ENCODE data around the gene SLC9A3.

The SLC9A3 gene

DNA sequence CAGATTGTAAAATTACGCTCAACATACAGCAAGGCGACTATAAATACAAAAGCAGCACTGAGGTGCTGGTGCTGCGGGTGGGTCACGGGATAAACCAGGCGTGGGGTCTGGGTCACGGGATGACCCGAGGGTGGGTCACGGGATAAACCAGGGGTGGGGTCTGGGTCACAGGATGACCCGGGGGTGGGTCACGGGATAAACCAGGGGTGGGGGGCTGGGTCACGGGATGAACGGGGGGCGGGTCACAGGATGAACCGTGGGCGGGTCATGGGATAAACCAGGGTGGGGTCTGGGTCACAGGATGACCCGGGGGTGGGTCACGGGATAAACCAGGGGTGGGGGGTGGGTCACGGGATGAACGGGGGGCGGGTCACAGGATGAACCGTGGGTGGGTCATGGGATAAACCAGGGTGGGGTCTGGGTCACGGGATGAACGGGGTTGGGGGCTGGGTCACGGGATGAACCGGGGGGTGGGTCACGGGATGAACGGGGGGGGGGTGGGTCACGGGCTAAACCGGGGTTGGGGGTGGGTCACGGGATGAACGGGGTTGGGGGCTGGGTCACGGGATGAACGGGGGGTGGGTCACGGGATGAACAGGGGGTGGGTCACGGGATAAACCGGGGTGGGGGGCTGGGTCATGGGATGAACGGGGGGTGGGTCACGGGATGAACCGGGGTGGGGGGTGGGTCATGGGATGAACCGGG lies 30.2 kb upstream of the SLC9A3 start:
- DNase-seq: no peak

DNA sequence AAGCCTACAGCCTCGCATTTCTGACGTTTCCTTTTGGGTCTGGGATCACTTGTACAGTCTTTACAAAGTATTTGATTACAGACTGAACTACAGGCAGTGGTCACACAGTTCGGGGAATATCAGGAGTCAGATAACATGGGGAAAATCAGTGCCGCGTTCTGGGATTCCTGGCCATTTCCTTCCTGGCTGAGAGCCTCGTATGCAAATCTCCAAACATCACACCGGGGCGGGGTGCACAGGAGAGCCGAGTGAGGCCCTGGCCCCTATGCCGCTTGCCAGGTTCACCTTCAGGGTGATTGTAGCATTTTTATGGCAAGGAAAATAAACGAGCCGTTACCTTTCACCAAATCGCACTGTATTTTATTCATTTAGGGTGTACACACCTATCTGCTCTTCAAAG lies 29.6 kb upstream of the SLC9A3 start:
- no peak for DNase-seq

DNA sequence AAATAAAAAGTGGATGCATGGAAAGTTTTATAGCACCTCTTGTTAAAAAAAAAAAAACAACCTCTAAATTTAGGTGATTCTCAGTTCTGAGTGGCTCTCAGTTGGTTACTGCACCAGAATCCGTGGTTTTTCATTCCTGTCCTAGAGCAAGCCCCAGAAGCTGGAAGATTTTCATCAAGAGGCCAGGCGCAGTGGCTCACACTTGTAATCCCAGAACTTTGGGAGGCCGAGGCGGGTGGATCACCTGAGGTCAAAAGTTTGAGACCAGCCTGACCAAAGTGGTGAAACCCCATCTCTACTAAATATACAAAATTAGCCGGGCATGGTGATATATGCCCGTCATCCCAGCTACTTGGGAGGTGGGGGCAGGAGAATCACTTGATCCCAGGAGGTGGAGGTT lies 27.2 kb upstream of the SLC9A3 start:
- DNase-seq: no peak

DNA sequence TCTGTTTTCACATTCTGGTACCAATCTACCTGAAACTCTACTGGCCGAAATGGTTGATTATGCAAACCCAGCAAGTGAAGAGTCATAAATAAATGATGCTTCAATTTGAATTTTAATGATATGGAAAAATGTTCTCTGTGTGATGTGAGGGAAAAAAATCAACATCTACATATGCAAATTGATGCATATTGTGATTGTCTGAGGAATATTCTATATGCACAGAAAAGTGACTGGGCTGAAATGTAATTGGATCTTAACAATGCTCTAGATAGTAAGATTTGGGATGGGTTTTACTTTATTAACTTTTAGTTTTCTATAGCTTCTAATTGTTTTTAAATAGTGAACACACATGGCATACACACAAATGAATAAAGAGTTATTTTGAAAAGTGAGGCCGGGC lies 25.0 kb upstream of the SLC9A3 start:
- no peak for DNase-seq

DNA sequence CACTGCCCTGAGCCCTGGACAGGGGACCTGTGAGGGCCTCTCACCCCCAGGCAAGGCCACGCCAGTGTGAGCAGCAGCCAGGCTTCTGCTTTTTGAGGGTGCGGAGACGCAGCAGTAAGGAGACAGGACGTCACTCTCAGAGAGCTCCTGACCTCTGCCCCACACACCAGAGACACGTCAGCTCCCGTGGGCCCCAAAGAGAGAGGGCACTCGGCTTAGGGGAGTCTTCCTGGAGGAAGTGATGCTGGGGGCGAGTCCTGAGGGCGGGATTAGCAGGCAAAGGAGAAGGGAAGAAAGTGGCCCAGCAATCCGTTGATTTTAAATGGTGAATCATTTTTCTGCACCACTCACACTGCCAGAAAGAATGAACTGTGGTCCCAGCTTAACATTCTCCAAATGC lies 24.0 kb upstream of the SLC9A3 start:
- no peak for DNase-seq

DNA sequence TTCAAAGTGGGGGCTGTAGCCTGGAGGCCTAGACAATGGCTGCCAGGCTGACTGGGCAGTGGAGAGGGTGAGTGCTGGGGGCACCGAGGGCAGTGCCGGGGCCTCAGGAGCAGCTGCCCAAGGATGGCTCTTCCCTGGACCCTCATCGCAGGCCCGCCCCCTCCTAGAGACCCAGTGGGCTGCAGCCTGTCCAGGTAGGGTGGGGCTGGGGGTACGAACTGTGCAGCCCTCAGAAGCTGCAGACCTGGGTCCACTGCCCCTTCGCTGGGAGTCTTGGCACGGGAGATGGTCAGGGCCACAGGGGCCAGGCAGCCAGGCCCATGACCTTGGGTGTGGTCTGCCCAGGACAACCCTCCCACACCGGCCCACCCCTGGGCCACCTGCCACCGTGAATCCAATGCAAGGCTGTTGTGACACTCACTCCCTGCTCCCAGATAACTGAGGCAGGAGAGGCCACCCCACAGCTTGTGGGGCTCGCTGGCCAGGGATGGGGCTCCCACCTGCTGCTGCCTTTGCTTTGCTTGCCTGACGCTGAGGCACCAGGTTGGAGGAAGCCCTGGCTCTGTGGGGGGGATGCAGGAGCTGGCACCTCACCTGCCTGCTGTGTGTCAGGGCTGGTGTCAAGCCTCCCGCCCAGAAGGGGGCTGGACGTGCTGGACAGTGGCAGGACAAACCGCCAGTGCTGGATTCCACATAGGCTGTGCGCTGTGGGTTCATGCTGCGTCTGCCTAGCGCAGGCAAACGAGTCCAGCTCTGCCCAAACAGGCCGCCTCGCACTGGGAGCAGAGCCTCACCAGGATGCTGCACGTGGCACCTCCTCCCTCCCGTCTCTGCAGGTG lies 23.1 kb upstream of the SLC9A3 start:
- DNase-seq: no peak

DNA sequence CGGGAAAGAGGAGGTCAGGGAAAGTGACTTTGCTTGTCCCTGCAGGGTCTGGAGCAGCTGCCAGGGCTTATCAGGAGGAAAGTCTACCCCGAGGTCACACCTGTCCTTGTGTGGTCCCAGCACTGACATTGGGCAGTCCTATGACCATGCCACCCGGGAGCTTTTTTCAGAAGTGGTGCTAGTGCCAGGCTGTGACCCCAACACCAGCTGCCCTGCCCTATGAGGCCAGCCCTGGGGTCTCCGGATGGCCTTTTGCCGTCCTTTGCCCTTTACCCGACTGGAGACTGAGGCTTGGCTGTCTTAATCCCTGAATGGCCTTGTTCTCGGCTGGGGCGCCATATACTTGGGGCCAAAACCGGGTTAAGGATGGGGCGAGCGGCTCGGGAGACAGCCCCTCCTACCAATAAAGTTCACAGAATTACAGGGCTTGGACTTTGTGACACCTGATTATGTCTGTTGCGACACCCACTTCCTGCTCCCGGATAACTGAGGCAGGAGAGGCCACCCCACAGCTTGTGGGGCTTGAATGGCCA lies 22.2 kb upstream of the SLC9A3 start:
- DNase-seq: no peak

DNA sequence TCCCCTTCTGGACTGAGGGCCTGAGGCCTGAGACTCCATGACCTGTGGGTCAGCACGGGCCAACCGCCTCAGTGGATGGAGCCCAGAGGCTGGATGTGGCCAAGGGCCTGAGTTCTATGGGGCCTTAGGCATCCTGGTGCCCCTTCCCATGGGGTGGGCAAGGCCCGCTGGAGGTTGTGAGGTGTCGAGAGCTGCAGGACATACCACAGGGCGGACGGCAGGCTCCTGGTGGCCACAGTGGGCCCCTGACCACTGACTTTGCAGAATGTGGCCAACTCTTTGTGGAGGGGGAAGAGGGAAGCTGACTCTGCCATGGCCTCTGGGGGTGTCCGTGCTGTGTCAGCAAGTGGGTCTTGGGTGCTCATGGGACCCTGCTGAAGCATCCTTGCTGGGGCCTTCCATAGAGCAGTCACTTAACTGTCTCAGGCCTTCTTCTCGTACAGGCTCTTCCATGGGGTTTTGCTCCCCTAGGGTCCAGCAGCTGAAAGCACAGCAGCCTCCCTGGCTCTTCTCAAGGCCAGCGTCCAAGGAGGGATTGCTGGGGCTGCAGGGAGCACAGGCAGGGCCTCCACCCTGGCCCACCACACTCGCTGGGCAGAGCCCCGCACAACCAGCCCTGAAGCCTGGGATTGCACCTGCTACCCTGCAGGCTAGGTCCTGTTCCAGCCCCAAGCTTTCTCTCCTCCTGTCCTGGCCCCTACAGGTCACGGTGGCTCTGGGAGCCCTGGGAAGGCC lies 21.6 kb upstream of the SLC9A3 start:
- no peak for DNase-seq

DNA sequence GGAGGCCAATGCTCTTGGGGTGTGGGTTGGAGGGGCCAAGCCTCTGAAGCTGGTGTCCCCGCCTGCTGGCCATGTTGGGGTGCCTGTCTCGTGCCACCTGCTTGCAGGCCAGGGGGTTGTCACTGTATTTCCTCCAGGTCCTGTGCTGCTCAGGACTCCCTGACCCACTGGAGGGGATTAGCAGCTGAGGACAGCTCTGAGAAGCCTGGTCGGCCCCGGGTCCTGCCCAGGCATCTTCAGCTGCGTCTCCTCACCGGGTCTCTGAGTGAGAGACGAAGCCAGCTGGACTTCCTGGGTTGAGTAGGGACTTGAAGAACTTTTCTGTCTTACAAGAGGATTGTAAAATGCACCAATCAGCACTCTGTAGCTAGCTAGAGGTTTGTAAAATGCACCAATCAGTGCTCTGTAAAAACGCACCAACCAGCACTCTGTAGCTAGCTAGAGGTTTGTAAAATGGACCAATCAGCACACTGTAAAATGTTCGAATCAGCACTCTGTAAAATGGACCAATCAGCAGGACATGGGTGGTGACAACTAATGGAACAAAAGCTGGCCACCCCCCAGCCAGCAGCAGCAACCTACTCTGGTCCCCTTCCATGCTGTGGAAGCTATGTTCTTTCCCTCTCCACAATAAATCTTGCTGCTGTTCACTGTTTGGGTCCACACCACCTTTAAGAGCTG lies 20.6 kb upstream of the SLC9A3 start:
- no peak for DNase-seq

DNA sequence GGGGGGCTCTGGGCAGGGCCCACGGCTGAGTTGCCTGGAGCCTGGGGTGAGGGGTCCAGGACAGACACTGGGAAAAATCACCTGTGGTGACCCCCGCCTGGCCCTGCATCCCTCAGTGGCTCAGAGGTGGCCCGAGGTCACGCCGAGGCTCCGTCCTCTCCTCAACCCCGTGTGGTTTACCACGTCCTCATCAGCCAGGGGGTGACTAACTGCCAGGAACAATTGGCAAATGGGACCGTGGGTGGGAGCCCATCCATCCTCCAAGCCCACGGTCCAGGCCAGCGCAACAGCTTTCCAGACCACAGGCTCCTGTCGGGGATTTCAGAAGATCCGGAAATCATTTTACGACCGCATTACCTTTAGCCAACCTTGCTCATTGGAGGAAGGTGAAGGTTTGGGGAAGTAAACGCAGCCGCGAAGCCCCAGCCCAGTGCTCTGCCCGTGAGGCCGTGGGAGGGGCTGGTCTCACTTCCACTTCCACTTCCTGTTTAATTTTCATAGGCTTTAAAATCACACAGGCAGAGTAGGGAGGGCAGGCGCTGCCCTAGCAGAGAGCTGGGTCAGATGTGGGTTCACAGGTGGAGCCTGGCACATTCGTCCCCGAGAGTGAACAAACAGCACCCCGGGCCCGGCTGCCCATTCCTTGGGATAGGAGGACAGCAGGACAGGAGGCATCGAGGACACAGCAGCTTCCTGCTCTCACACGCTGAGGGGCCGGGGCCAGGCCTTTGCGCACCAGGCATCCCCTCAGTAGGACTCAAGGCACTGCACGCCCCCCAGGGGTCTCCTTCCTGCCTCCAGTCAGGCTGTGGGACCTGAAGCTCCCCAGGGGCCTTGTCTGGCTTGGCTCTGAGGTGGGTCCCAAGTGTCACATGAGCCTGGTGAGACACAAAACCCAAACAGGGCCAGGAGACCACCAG lies 19.8 kb upstream of the SLC9A3 start:
- no peak for DNase-seq

DNA sequence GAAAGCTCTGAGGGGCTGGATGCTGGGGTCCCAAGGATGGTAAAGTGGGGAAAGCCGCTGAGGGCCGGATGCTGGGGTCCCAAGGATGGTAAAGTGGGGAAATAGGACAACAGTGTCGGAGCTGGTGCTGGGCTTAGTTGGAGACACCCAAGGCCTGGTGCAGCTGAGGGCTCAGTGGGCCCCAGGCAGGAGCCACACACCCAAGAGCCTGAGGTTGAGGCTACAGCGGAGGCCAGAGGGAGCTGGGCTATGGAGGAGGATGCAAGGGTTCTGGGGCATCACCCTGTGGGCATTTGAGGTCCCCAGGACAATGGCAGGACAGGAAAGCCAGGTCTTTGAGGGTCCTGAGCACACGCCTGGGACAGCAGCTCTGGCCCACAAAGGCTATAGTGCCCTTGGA lies 19.1 kb upstream of the SLC9A3 start:
- no peak for DNase-seq

DNA sequence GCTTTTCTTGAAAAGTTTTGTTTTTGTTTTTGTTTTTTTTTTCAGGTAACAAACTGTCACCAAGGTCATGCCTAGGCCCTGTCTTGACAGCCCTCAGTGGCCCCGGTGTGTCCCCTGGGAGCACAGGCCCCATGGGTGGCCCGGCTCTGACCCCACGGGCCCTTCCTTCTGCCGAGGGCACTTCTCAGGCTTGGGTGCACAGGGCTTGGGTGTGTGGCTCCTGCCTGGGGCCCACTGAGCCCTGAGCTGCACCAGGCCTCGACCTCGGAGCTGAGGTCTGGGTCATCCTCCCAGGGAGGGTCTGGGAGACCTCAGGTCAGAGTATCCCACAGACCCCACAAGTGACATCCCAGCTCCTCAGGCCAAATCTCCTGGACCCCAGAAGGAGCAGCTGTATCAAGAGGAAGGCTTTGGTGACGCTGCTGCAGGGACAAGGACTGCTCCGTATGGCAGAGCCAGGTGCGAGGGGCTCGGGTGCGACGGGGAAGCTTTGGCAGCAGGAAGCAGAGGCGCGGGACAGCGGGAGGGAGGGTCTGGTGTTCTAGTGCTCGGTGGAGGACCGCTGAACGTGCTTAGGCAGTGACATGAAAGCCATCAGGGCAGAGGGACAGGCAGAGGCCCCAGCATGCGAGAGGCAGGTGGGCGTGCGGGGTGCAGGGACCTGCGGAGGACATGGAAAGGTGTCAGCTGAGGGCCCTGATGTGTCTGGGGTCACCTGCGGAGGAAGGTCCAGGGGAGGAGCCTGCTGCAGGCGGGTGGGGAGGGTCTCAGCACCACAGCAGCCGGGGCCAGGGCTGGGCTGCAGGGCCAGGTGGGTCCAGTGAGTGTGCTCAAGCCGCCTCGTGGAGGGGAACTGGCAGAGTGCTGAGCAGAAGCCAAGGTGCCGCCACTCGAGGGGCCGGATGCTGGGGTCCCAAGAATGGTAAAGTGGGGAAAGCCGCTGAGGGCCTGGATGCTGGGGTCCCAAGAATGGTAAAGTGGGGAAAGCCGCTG lies 18.4 kb upstream of the SLC9A3 start:
- no peak for DNase-seq

DNA sequence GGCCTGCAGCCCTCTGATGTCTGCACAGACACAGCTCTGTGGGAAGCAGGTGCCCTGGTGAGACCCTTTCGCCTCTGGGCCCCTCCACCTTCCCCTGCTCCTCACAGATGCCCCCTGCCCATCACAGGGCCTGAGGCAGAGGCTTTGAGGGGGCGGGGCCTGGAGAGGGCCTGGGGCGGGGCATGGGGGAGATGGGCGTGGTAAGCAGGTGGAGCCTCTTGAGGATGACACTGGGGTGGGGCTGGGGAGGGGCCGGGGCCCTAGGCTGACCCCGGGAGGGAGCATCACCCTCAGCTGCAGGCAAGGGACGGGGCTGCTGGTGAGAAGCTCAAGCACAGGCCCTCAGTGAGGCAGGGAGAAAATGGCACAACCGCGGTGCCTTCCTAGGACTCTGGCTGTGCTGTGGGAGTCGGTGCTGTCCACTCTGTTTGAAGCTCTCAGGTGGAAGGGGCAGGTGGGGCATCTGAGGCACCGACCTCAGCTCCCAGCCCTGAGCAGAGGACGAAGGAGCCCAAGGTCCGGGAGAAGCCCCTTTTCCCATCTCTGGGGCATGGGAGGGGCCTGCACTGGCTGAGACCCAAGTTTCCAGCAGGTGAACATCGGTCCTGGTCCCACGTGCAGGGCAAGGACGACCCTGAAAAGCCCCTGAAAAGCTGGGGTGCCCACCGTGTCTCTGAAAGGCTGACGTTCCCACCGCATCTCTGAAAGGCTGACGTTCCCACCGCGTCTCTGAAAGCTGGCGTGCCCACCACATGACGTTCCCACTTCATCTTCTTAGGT lies 17.5 kb upstream of the SLC9A3 start:
- DNase-seq: no peak

DNA sequence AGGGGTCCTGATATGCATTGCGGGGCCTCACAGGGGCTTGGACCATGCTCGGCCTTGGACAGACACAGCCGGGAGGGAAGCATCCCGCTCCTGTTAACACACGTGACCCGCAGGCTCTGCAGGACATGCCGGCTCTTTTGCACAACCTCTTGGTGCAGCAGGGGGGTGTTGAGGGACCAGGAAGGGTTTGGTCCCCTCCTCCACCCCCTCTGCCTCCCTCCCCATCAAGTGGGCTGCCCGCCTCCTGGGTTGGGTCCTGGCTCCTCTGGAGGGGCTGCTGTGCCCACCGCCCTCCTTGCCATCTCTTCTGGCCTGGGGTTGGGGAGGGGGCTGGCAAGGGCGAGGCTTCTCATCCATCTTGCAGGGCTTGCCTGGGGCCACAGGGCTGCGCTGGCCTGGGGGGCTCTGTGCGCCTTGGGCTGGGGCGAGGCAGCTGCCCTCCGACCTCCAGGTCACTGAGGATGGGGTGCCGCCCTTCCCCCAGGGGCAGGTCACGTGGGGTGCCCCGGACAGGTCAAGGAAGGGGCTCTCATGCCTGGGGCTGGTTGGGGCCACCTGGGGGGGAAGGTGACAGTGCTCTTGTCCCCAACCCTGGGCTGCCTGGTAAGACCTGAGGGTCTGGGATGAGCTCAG lies 16.8 kb upstream of the SLC9A3 start:
- DNase-seq: no peak

DNA sequence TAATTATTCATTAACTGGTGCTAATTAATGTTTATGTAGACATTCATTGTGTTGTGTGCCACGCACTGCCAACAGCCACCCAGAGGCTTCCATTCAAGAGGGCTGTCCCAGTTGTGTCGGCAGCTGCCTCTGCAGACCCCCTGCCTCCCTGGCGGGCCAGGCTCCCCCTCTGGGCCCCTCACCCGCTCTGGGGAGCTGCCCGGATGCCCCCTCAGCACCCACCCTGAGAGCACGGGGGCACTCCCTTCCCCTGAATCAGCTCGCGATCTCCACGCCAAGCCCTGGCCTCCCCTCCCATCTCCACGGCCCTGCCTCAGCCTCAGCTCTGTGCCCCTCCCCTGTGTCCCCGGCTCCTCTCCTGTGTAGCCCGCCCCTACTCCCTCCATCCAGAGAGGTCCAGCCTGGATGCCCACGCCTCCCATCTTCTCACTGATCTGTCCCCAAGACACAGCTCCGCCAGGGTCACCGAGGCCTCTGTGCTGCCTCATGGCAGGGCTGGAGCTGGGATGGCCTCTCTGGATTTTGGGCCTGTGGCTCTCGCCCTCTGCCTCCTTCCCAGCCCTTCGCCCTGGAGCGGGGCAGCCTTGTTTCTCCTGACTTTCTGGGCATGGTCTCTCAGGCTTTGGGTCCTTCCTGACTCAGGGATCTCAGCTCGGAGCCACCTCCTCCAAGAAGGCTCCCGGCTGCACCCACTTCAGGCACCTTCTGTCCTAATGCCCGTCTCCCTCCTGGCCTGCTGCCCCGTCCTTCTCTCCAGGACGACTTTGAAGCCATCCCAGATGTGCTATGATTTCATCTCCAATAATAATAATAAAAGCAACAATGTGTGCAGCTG lies 16.0 kb upstream of the SLC9A3 start:
- DNase-seq: no peak

DNA sequence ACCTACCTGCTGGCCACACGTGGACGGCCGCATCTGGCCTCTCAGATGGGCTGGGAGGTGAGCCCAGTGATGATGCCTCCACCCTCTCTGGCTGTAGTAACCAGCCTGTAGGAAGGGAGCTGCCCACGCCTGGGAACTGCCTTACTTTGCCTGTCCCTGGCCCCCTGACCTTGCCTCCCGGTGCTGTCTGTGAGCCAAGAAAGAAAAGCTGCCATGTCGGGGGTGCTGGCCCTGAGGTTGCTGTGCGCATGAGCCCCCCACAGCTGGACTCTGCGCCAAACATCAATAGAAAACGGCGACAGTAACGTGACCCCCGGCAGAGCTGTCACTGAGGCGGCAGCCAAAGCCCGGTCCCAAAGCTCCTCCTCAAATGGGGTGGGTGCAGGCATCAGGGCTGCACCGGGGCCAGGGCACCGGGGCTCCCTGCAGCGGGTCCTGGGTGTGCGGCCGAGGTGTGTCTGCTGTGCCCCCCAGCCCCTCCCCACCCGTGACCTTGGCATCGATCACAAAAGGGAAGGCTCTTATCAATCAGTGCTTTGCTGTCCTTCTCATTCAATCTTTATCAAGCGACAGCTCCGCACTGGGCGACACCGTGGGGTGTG lies 15.3 kb upstream of the SLC9A3 start:
- DNase-seq: no peak

DNA sequence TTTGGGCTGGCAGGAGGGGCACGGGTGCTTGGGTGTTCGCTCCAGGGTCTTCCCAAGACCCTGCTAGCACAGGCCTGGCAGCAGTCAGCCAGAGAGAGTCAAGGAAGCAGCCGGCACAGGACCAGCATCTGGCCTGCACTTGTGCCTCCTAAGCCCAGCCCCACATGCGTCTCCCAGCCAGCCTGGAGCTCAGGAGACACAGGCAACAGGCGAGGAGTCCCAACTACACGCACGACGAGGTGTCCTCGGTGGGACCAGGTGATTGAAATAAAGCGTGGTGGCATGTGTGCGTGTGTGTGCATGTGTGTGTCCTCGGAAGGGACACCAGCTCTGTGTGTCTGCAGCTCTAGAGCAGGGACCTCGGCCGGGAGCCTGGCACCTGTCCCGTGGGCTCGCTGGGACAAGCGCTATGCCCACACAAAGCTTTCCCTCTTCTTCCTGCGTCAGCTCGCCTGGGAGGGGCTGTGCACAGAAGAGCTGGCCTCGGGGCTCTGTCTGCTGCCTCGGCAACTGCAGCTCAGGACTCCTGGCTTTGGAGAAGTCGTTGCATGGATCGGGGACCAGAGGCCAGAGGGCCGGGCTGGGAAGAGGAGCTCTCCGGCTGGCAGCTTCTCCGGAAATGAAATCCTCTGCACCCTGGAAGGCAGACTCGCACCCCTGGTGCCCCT lies 14.7 kb upstream of the SLC9A3 start:
- no peak for DNase-seq
